Activated CD4-positive, alpha-beta T cell treated with anti-CD3 and anti-CD28 coated beads, Interleukin-10, Interleukin-2, amounts not matched to agents 100 ng/mL and 50 ng/mL, durations not matched to agents 16 hours and 8 hours (primary cell): ENCODE data around the gene RTN4IP1.
"Not testable (repeated sequence)": the region's sequence is repeated elsewhere in the genome, so short reads cannot be mapped to it uniquely, and the experiment has no call there.

ENCODE experiments used
- DNase-seq: peaks from one replicate; pipeline ENCODE4 v3.0.0-alpha.2; 2020

RTN4IP1 gene

GRCh38 chr6:106626485-106626884, 2.8 kb downstream of the RTN4IP1 start:
- DNase-seq = peak; percentile 28

- no peak for DNase-seq
Observed at GRCh38 chr6:106623039-106623438, 6.3 kb downstream of the RTN4IP1 start.

- DNase-seq = no peak
Observed at GRCh38 chr6:106622412-106622811, 6.9 kb downstream of the RTN4IP1 start.

GRCh38 chr6:106620931-106621672, 8.2 kb downstream of the RTN4IP1 start:
- DNase-seq = no peak

GRCh38 chr6:106619223-106619622, 10.1 kb downstream of the RTN4IP1 start:
- DNase-seq = no peak

- no peak for DNase-seq
Observed at GRCh38 chr6:106618324-106618723, 11.0 kb downstream of the RTN4IP1 start.

GRCh38 chr6:106617857-106618256, 11.4 kb downstream of the RTN4IP1 start:
- no peak for DNase-seq

GRCh38 chr6:106617302-106617701, 12.0 kb downstream of the RTN4IP1 start:
- DNase-seq = no peak

GRCh38 chr6:106614592-106615257, 14.6 kb downstream of the RTN4IP1 start:
- DNase-seq = no peak

- peak; percentile 81 for DNase-seq
Observed at GRCh38 chr6:106614166-106614565, 15.1 kb downstream of the RTN4IP1 start.

GRCh38 chr6:106613590-106613989, 15.7 kb downstream of the RTN4IP1 start:
- no peak for DNase-seq

- peak; percentile 67 for DNase-seq
Observed at GRCh38 chr6:106612671-106613416, 16.5 kb downstream of the RTN4IP1 start.

- DNase-seq = no peak
Observed at GRCh38 chr6:106611030-106611429, 18.3 kb downstream of the RTN4IP1 start.

- DNase-seq = peak; percentile 58
Observed at GRCh38 chr6:106609699-106610098, 19.6 kb downstream of the RTN4IP1 start.

- DNase-seq = peak; percentile 76
Observed at GRCh38 chr6:106608080-106608668, 21.1 kb downstream of the RTN4IP1 start.

GRCh38 chr6:106600329-106600728, 29.0 kb downstream of the RTN4IP1 start:
- DNase-seq = no peak

GRCh38 chr6:106599440-106599839, 29.9 kb downstream of the RTN4IP1 start:
- DNase-seq = no peak

GRCh38 chr6:106591111-106591825, 38.0 kb downstream of the RTN4IP1 start:
- no peak for DNase-seq

GRCh38 chr6:106588937-106589336, 40.4 kb downstream of the RTN4IP1 start:
- DNase-seq = not testable (repeated sequence)

- DNase-seq = no peak
Observed at GRCh38 chr6:106586815-106587415, 42.4 kb downstream of the RTN4IP1 start.

- DNase-seq = no peak
Observed at GRCh38 chr6:106581468-106581867, 47.8 kb downstream of the RTN4IP1 start.

- DNase-seq = no peak
Observed at GRCh38 chr6:106579281-106579680, 50.0 kb downstream of the RTN4IP1 start.
